ENCODE measurements around the gene LRRC74B.
A peak's percentile ranks its signal among the peaks of the same experiment; 100 is the strongest.

The LRRC74B gene

GRCh38 chr22:21101877-21102638 lies 56.3 kb downstream of the LRRC74B start:
- no peak for DNase-seq (ENCODE audit: extremely low spot score)
- no peak for TF ChIP-seq CTCF (IDR thresholded peaks at IDR 0.05; ENCODE audit: control extremely low read depth, extremely low read depth, low read depth, missing control alignments)
- ChIA-PET POLR2A (no interaction called here), CTCF (interaction anchor here (0.7 to 2.0 kb wide), 14 partner anchors 9 to 541 kb away, joined by 3 to 8 read pairs (median 3); partner anchors contain the start of genes LZTR1 and SDF2L1)

- ChIA-PET CTCF (interaction anchor here (0.7 to 2.0 kb wide), 13 partner anchors 10 to 147 kb away, joined by 3 to 8 read pairs (median 3); partner anchors contain the start of gene LZTR1), POLR2A (no interaction called here)
- peak; percentile 88 for DNase-seq (ENCODE audit: extremely low spot score)
- peak; percentile 91 for TF ChIP-seq CTCF (IDR thresholded peaks at IDR 0.05; ENCODE audit: control extremely low read depth, extremely low read depth, low read depth, missing control alignments)
These were observed 57.0 kb downstream of the LRRC74B start for GRCh38 chr22:21102659-21103267.

- ChIA-PET POLR2A (no interaction called here), CTCF (interaction anchor here (0.7 to 1.9 kb wide), 3 partner anchors 11 to 30 kb away, joined by 3 to 7 read pairs (median 4); no protein-coding TSS in a partner anchor)
- no peak for DNase-seq (ENCODE audit: extremely low spot score)
- no peak for TF ChIP-seq CTCF (IDR thresholded peaks at IDR 0.05; ENCODE audit: control extremely low read depth, extremely low read depth, low read depth, missing control alignments)
These were observed 57.9 kb downstream of the LRRC74B start for GRCh38 chr22:21103633-21104032.

GRCh38 chr22:21104126-21104691 lies 58.5 kb downstream of the LRRC74B start:
- POLR2A ChIA-PET, result no interaction called here
- DNase-seq (ENCODE audit: extremely low spot score), result no peak
- CTCF ChIA-PET, result no interaction called here
- no peak for TF ChIP-seq CTCF (IDR thresholded peaks at IDR 0.05; ENCODE audit: control extremely low read depth, extremely low read depth, low read depth, missing control alignments)

- no peak for DNase-seq (ENCODE audit: extremely low spot score)
- ChIA-PET CTCF (no interaction called here), POLR2A (no interaction called here)
- TF ChIP-seq CTCF (IDR thresholded peaks at IDR 0.05; ENCODE audit: control extremely low read depth, extremely low read depth, low read depth, missing control alignments), result no peak
These were observed 59.5 kb downstream of the LRRC74B start for GRCh38 chr22:21105294-21105693.

GRCh38 chr22:21106000-21106399 lies 60.3 kb downstream of the LRRC74B start:
- TF ChIP-seq CTCF (IDR thresholded peaks at IDR 0.05; ENCODE audit: control extremely low read depth, extremely low read depth, low read depth, missing control alignments), result no peak
- DNase-seq (ENCODE audit: extremely low spot score), result no peak
- ChIA-PET CTCF (no interaction called here), POLR2A (no interaction called here)

Data from GM10248 (cell line).